Measurements from ENCODE around the gene ACTL6B. TPM values are rescaled to one million over a fixed set of nuclear protein-coding genes. Genes with fewer than 3 reads are reported as not detected.

Gene ACTL6B
- total RNA-seq, 2 donors from 2014 or later, result not detected

GRCh38 chr7:100641860-100642533 is 14.3 kb downstream of the ACTL6B start:
- no peaks in the 10 kb centered on the region for H3K36me3 Mint-ChIP-seq (ENCODE audit: low read depth)
- H3K4me3 ChIP-seq (ENCODE audit: low read length), result no peak overlapping the region
- H3K4me1 ChIP-seq (ENCODE audit: control insufficient read depth, insufficient read depth, low read length), result no peaks in the 10 kb centered on the region
- H3K9me3 Mint-ChIP-seq, result no peaks in the 10 kb centered on the region
- WGBS, 2 experiments (ENCODE audit: insufficient coverage in 1 of 2, insufficient read length in 1 of 2), result 86 to 92% methylated on average over 2 to 10 of the region's 10 CpGs
- H3K27me3 Mint-ChIP-seq (ENCODE audit: insufficient read depth), result peaks cover 10% of the 10 kb centered on the region
- TF ChIP-seq CTCF (conservative IDR thresholded peaks at IDR 0.05), result no peak
- no peaks in the 10 kb centered on the region for H3K36me3 ChIP-seq (ENCODE audit: control insufficient read depth, insufficient read depth, low read length)
- H3K27ac Mint-ChIP-seq, result no peak overlapping the region
- H3K9me3 ChIP-seq (ENCODE audit: control insufficient read depth, low read length), result no peaks in the 10 kb centered on the region
- H3K4me1 Mint-ChIP-seq, result no peaks in the 10 kb centered on the region
- no peak overlapping the region for H3K27ac ChIP-seq (ENCODE audit: low read depth, low read length)
- no peak for DNase-seq
- no peaks in the 10 kb centered on the region for H3K27me3 ChIP-seq (ENCODE audit: control insufficient read depth, insufficient read depth, low read length, poor library complexity, severe bottlenecking)
- no peak overlapping the region for H3K9ac ChIP-seq (ENCODE audit: extremely low read depth, low read length, poor library complexity, severe bottlenecking)
- H3K4me3 Mint-ChIP-seq, result no peak overlapping the region

- no peaks in the 10 kb centered on the region for H3K36me3 Mint-ChIP-seq (ENCODE audit: low read depth)
- TF ChIP-seq CTCF (conservative IDR thresholded peaks at IDR 0.05), result no peak
- H3K4me3 Mint-ChIP-seq, result no peak within 1 kb of the TSS
- Histone ChIP-seq H3K27me3 (ENCODE audit: control insufficient read depth, insufficient read depth, low read length, poor library complexity, severe bottlenecking) (no peaks in the 10 kb centered on the region), H3K4me3 (ENCODE audit: low read length) (no peak within 1 kb of the TSS), H3K27ac (ENCODE audit: low read depth, low read length) (no peak within 1 kb of the TSS), H3K4me1 (ENCODE audit: control insufficient read depth, insufficient read depth, low read length) (no peaks in the 10 kb centered on the region), H3K36me3 (ENCODE audit: control insufficient read depth, insufficient read depth, low read length) (no peaks in the 10 kb centered on the region), H3K9ac (ENCODE audit: extremely low read depth, low read length, poor library complexity, severe bottlenecking) (no peak within 1 kb of the TSS), H3K9me3 (ENCODE audit: control insufficient read depth, low read length) (no peaks in the 10 kb centered on the region)
- H3K27me3 Mint-ChIP-seq (ENCODE audit: insufficient read depth), result peaks cover 12% of the 10 kb centered on the region
- no peak within 1 kb of the TSS for H3K27ac Mint-ChIP-seq
- no peak for DNase-seq
- no peaks in the 10 kb centered on the region for H3K9me3 Mint-ChIP-seq
- 84 to 100% methylated on average over 4 to 9 of the region's 10 CpGs for WGBS, 2 experiments (ENCODE audit: insufficient coverage in 1 of 2, insufficient read length in 1 of 2)
- H3K4me1 Mint-ChIP-seq, result no peaks in the 10 kb centered on the region
Measured at GRCh38 chr7:100641463-100641859, 14.8 kb downstream of the ACTL6B start, which contains the start of gene TFR2. TSS of gene TFR2 (minus strand) at chr7:100641552. CDS start at chr7:100641509, 43 bp downstream.

GRCh38 chr7:100640517-100641440 is 15.5 kb downstream of the ACTL6B start:
- TF ChIP-seq CTCF (conservative IDR thresholded peaks at IDR 0.05), result no peak
- Histone ChIP-seq H3K9me3 (ENCODE audit: control insufficient read depth, low read length) (no peaks in the 10 kb centered on the region), H3K36me3 (ENCODE audit: control insufficient read depth, insufficient read depth, low read length) (no peaks in the 10 kb centered on the region), H3K9ac (ENCODE audit: extremely low read depth, low read length, poor library complexity, severe bottlenecking) (no peak overlapping the region), H3K4me1 (ENCODE audit: control insufficient read depth, insufficient read depth, low read length) (no peaks in the 10 kb centered on the region), H3K4me3 (ENCODE audit: low read length) (no peak overlapping the region), H3K27ac (ENCODE audit: low read depth, low read length) (no peak overlapping the region), H3K27me3 (ENCODE audit: control insufficient read depth, insufficient read depth, low read length, poor library complexity, severe bottlenecking) (no peaks in the 10 kb centered on the region)
- no peak for DNase-seq
- no peaks in the 10 kb centered on the region for H3K36me3 Mint-ChIP-seq (ENCODE audit: low read depth)
- WGBS, 2 experiments (ENCODE audit: insufficient coverage in 1 of 2, insufficient read length in 1 of 2), result 89 to 100% methylated on average over 5 to 24 of the region's 24 CpGs
- H3K27ac Mint-ChIP-seq, result no peak overlapping the region
- H3K9me3 Mint-ChIP-seq, result no peaks in the 10 kb centered on the region
- H3K27me3 Mint-ChIP-seq (ENCODE audit: insufficient read depth), result peaks cover 11% of the 10 kb centered on the region
- no peak overlapping the region for H3K4me3 Mint-ChIP-seq
- H3K4me1 Mint-ChIP-seq, result no peaks in the 10 kb centered on the region
